Caco-2 (cell line): ENCODE results near the gene TOR4A. TPM values are rescaled to one million over a fixed set of nuclear protein-coding genes. Genes with fewer than 3 reads are reported as not detected.

Source experiments
- BruUV-seq: library from RNA; stranded (reverse); fragments of 400-500 nt; replicated peaks from 2 replicates; lab custom pipeline; 2021; lab: Mats Ljungman, UMichigan
- CTCF ChIA-PET: fragments of 300-600 bp; sonication (Branson Sonifier 250); formaldehyde crosslinking; loops from one replicate; lab custom pipeline; 2022; ENCODE audit warnings: antibody characterized with exemption; lab: Charles Lee
- POLR2A ChIA-PET: fragments of 300-600 bp; sonication (Branson Sonifier 250); formaldehyde crosslinking; loops from one replicate; lab custom pipeline; 2022; ENCODE audit warnings: antibody characterized with exemption; lab: Charles Lee
- DNase-seq, 2 experiments: peaks; one replicate each; pipeline versions ENCODE4 v3.0.0 to v3.0.0-alpha.2; 2020 to 2022
- H3K27me3 ChIP-seq: replicated peaks from 2 replicates; pipeline ENCODE4 v1.6.0; 2011; ENCODE audit warnings: low read length; ENCODE audit not compliant: control insufficient read depth, insufficient read depth
- H3K36me3 ChIP-seq: 2 replicates; pipeline ENCODE4 v1.5.1; 2011; ENCODE audit warnings: low read length; ENCODE audit not compliant: control insufficient read depth, insufficient read depth
- H3K4me1 ChIP-seq: fragments of 250-450 bp; sonication (Bioruptor Pico); 2 replicates; pipeline ENCODE4 v1.5.1; 2020; ENCODE audit warnings: mild to moderate bottlenecking
- H3K4me3 ChIP-seq: 2 replicates; pipeline ENCODE4 v1.5.1; 2011; ENCODE audit warnings: low read depth, mild to moderate bottlenecking, control low read depth, low read length
- H3K9me3 ChIP-seq: fragments of 250-450 bp; sonication (Bioruptor Pico); 2 replicates; pipeline ENCODE4 v1.5.1; 2020; ENCODE audit warnings: mild to moderate bottlenecking, moderate library complexity
- H3K27ac Mint-ChIP-seq: one replicate; pipeline ENCODE4 v1.8.0; 2022; ENCODE audit warnings: mixed read lengths; ENCODE audit not compliant: unreplicated experiment
- H3K27me3 Mint-ChIP-seq: one replicate; pipeline ENCODE4 v1.8.0; 2022; ENCODE audit warnings: mixed read lengths; ENCODE audit not compliant: insufficient read depth, unreplicated experiment
- H3K36me3 Mint-ChIP-seq: one replicate; pipeline ENCODE4 v1.8.0; 2022; ENCODE audit warnings: mild to moderate bottlenecking, mixed read lengths; ENCODE audit not compliant: insufficient read depth, unreplicated experiment
- H3K4me1 Mint-ChIP-seq: one replicate; pipeline ENCODE4 v1.8.0; 2022; ENCODE audit warnings: low read depth, mixed read lengths; ENCODE audit not compliant: unreplicated experiment
- H3K4me3 Mint-ChIP-seq: one replicate; pipeline ENCODE4 v1.8.0; 2022; ENCODE audit warnings: mild to moderate bottlenecking, moderate library complexity, mixed read lengths; ENCODE audit not compliant: unreplicated experiment
- H3K9me3 Mint-ChIP-seq: one replicate; pipeline ENCODE4 v1.8.0; 2022; ENCODE audit warnings: mixed read lengths; ENCODE audit not compliant: unreplicated experiment
- CTCF ChIP-seq, 2 experiments: fragments of 200-600 bp in 1 of 2; IDR thresholded peaks; 1 replicate in 1 of 2; 2 replicates in 1 of 2; pipeline versions ENCODE4 v1.5.1 to v1.8.0; 2011 to 2022; ENCODE audit warnings: antibody characterized with exemption in 1 of 2, control low read depth in 1 of 2, inconsistent platforms in 1 of 2, low read depth in 1 of 2, low read length in 1 of 2, mild to moderate bottlenecking in 1 of 2, moderate library complexity in 1 of 2; ENCODE audit not compliant: insufficient read depth in 1 of 2, severe bottlenecking in 1 of 2, unreplicated experiment in 1 of 2
- intact Hi-C: fragments of 100-400 bp; cut with micrococcal nuclease; formaldehyde crosslinking; loops from one replicate; pipeline ENCODE4 v1.10.0; 2022; ENCODE audit not compliant: unreplicated experiment
- total RNA-seq: library from RNA; stranded (reverse); gene quantifications from 2 replicates; pipeline ENCODE4 v1.2.3, GENCODE V29; 2022

TOR4A gene
- total RNA-seq, 1 experiment from 2014 or later, result 1.8 TPM

- no peaks in the 10 kb centered on the region for H3K9me3 ChIP-seq
- Mint-ChIP-seq H3K9me3 (no peaks in the 10 kb centered on the region), H3K27me3 (no peaks in the 10 kb centered on the region), H3K27ac (peak overlapping the region; percentile 98), H3K4me1 (peaks cover 7% of the 10 kb centered on the region), H3K4me3 (peak overlapping the region; percentile 74), H3K36me3 (peaks cover 28% of the 10 kb centered on the region)
- peak overlapping the region; percentile 42 for H3K4me3 ChIP-seq
- no peaks in the 10 kb centered on the region for H3K27me3 ChIP-seq
- H3K36me3 ChIP-seq, result no peaks in the 10 kb centered on the region
- intact Hi-C loops, result loop anchor here (10.0 kb wide), 1 partner anchor 239 kb away; no protein-coding TSS in a partner anchor
- TF ChIP-seq CTCF (IDR thresholded peaks at IDR 0.05; ENCODE audit: insufficient read depth in 1 of 2, low read depth in 1 of 2, low read length in 1 of 2, severe bottlenecking in 1 of 2, unreplicated experiment in 1 of 2), result peak in 1 of 2 experiments; percentile 51
- DNase-seq, result peak in 1 of 2 experiments; percentile 81
- ChIA-PET POLR2A (interaction anchor here (0.6 kb wide), 1 partner anchor 12 kb away, joined by 5 read pairs; no protein-coding TSS in a partner anchor), CTCF (interaction anchor here (0.9 kb wide), 1 partner anchor 35 kb away, joined by 4 read pairs; no protein-coding TSS in a partner anchor)
- BruUV-seq, result no TSS peak
- H3K4me1 ChIP-seq, result peaks cover 30% of the 10 kb centered on the region
These were observed 17.8 kb downstream of the TOR4A start for GRCh38 chr9:137295238-137295811.

- H3K27me3 Mint-ChIP-seq, result no peaks in the 10 kb centered on the region
- Histone ChIP-seq H3K36me3 (no peaks in the 10 kb centered on the region), H3K27me3 (no peaks in the 10 kb centered on the region), H3K9me3 (no peaks in the 10 kb centered on the region), H3K4me1 (peaks cover 30% of the 10 kb centered on the region), H3K4me3 (peak overlapping the region; percentile 42)
- BruUV-seq, result no TSS peak
- ChIA-PET POLR2A (interaction anchor here (0.6 kb wide), 1 partner anchor 12 kb away, joined by 5 read pairs; no protein-coding TSS in a partner anchor), CTCF (interaction anchor here (0.6 to 1.0 kb wide), 4 partner anchors 34 to 529 kb away, joined by 3 to 4 read pairs (median 4); no protein-coding TSS in a partner anchor)
- peaks cover 34% of the 10 kb centered on the region for H3K36me3 Mint-ChIP-seq
- H3K4me1 Mint-ChIP-seq, result peaks cover 7% of the 10 kb centered on the region
- H3K9me3 Mint-ChIP-seq, result no peaks in the 10 kb centered on the region
- no peak for DNase-seq
- H3K27ac Mint-ChIP-seq, result peak overlapping the region; percentile 74
- peak overlapping the region; percentile 73 for H3K4me3 Mint-ChIP-seq
- intact Hi-C loops, result loop anchor here (10.0 kb wide), 1 partner anchor 239 kb away; no protein-coding TSS in a partner anchor
- no peak for TF ChIP-seq CTCF (IDR thresholded peaks at IDR 0.05; ENCODE audit: insufficient read depth in 1 of 2, low read depth in 1 of 2, low read length in 1 of 2, severe bottlenecking in 1 of 2, unreplicated experiment in 1 of 2)
These were observed 18.5 kb downstream of the TOR4A start for GRCh38 chr9:137295849-137296669.
